Measurements from ENCODE around the gene HINT3. TPM values are rescaled to one million over a fixed set of nuclear protein-coding genes. Genes with fewer than 3 reads are reported as not detected.

The HINT3 gene
- polyA plus RNA-seq, 1 donor from 2014 or later = 72.2 TPM

DNA sequence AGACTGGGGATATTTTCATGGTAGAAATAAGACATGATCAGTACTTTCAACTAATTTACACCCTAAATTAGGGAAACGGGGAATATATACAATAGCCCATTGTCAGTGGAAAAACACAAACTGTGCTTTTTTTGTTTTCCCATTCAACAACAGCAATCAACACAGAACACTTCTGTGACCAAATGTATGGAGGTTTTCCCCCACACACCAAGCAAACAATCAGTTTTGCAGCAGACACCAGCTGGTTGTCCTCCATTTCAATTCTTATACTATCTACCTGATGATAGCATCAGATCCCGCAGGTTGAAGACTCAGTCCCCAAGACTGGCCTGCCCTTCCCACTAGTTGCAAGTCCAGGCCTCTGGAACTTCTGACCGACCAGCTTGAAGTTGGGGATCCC, 4.5 kb downstream of the HINT3 start:
- Histone ChIP-seq H4K20me1 (ENCODE audit: insufficient read depth) (no peaks in the 10 kb centered on the region), H3K9ac (ENCODE audit: low read length) (no peak overlapping the region), H3K27ac (ENCODE audit: low read length) (no peak overlapping the region), H3K4me2 (ENCODE audit: low read length) (no peak overlapping the region), H3K9me2 (ENCODE audit: insufficient read depth, low read length) (no peaks in the 10 kb centered on the region), H3F3A (ENCODE audit: insufficient read depth, low read length, poor library complexity, severe bottlenecking) (no peaks in the 10 kb centered on the region), H2AFZ (ENCODE audit: low read depth, low read length) (no peak overlapping the region), H3K79me2 (replicated peaks; ENCODE audit: insufficient read depth, low read length) (peaks cover 25% of the 10 kb centered on the region), H3K27me3 (ENCODE audit: insufficient read depth, low read depth, low read length) (no peaks in the 10 kb centered on the region), H3K36me3 (ENCODE audit: insufficient read depth, low read length) (no peaks in the 10 kb centered on the region), H3K9me3 (ENCODE audit: low read length) (no peaks in the 10 kb centered on the region), H3K4me3 (ENCODE audit: low read length) (no peak overlapping the region)
- no peak for TF ChIP-seq EP300 (conservative IDR thresholded peaks at IDR 0.05; ENCODE audit: poor library complexity, severe bottlenecking)
- TF ChIP-seq, protein P1, sequence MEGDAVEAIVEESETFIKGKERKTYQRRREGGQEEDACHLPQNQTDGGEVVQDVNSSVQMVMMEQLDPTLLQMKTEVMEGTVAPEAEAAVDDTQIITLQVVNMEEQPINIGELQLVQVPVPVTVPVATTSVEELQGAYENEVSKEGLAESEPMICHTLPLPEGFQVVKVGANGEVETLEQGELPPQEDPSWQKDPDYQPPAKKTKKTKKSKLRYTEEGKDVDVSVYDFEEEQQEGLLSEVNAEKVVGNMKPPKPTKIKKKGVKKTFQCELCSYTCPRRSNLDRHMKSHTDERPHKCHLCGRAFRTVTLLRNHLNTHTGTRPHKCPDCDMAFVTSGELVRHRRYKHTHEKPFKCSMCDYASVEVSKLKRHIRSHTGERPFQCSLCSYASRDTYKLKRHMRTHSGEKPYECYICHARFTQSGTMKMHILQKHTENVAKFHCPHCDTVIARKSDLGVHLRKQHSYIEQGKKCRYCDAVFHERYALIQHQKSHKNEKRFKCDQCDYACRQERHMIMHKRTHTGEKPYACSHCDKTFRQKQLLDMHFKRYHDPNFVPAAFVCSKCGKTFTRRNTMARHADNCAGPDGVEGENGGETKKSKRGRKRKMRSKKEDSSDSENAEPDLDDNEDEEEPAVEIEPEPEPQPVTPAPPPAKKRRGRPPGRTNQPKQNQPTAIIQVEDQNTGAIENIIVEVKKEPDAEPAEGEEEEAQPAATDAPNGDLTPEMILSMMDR (IDR thresholded peaks at IDR 0.05; ENCODE audit: poor library complexity, severe bottlenecking) = no peak

DNA sequence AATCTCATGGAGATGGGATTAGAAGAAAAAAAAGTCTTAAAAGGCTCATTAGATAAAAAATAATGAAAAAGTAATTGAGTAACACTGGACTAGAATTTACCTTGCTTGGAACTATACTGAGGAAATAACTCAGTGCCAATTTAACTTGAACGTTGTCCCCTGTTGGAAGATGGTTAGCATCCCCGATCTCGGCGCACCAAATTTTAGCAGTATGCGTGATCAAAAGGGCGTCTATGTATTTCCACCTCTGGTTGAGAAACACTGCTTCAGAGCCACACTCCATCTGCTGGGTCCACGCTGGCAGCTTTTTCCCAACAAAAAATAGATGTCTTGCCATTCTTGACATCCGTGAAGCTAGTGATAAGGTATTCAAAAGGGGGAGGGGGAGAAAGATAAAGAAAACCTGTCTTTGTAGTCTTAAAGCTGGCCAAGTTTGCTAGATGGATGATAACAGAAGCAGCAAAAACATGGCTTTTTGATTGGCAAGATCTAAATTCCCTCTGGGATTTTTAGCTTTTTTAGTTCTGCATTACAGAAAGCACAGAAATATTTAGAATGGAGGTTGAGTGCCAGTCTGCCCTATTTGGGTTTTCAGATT, 6.4 kb downstream of the HINT3 start:
- Histone ChIP-seq H4K20me1 (ENCODE audit: insufficient read depth) (no peaks in the 10 kb centered on the region), H3F3A (ENCODE audit: insufficient read depth, low read length, poor library complexity, severe bottlenecking) (no peaks in the 10 kb centered on the region), H3K9ac (ENCODE audit: low read length) (no peak overlapping the region), H3K4me3 (ENCODE audit: low read length) (no peak overlapping the region), H3K9me2 (ENCODE audit: insufficient read depth, low read length) (no peaks in the 10 kb centered on the region), H3K27me3 (ENCODE audit: insufficient read depth, low read depth, low read length) (no peaks in the 10 kb centered on the region), H3K4me2 (ENCODE audit: low read length) (no peak overlapping the region), H3K27ac (ENCODE audit: low read length) (no peak overlapping the region), H2AFZ (ENCODE audit: low read depth, low read length) (no peak overlapping the region), H3K36me3 (ENCODE audit: insufficient read depth, low read length) (no peaks in the 10 kb centered on the region), H3K9me3 (ENCODE audit: low read length) (no peaks in the 10 kb centered on the region), H3K79me2 (replicated peaks; ENCODE audit: insufficient read depth, low read length) (peaks cover 18% of the 10 kb centered on the region)
- TF ChIP-seq RAD21 (conservative IDR thresholded peaks at IDR 0.05) = no peak
- TF ChIP-seq EZH2 (IDR thresholded peaks at IDR 0.05; ENCODE audit: borderline replicate concordance, insufficient read depth, low read length, poor library complexity, severe bottlenecking) = no peak
- TF ChIP-seq EP300 (conservative IDR thresholded peaks at IDR 0.05; ENCODE audit: poor library complexity, severe bottlenecking) = no peak
- TF ChIP-seq TAF1 (IDR thresholded peaks at IDR 0.05; ENCODE audit: low read depth) = no peak
- TF ChIP-seq, protein P2, sequence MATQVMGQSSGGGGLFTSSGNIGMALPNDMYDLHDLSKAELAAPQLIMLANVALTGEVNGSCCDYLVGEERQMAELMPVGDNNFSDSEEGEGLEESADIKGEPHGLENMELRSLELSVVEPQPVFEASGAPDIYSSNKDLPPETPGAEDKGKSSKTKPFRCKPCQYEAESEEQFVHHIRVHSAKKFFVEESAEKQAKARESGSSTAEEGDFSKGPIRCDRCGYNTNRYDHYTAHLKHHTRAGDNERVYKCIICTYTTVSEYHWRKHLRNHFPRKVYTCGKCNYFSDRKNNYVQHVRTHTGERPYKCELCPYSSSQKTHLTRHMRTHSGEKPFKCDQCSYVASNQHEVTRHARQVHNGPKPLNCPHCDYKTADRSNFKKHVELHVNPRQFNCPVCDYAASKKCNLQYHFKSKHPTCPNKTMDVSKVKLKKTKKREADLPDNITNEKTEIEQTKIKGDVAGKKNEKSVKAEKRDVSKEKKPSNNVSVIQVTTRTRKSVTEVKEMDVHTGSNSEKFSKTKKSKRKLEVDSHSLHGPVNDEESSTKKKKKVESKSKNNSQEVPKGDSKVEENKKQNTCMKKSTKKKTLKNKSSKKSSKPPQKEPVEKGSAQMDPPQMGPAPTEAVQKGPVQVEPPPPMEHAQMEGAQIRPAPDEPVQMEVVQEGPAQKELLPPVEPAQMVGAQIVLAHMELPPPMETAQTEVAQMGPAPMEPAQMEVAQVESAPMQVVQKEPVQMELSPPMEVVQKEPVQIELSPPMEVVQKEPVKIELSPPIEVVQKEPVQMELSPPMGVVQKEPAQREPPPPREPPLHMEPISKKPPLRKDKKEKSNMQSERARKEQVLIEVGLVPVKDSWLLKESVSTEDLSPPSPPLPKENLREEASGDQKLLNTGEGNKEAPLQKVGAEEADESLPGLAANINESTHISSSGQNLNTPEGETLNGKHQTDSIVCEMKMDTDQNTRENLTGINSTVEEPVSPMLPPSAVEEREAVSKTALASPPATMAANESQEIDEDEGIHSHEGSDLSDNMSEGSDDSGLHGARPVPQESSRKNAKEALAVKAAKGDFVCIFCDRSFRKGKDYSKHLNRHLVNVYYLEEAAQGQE (IDR thresholded peaks at IDR 0.05; ENCODE audit: borderline replicate concordance) = no peak
- TF ChIP-seq POLR2AphosphoS5 (IDR thresholded peaks at IDR 0.05) = no peak
- no peak for TF ChIP-seq MXI1 (conservative IDR thresholded peaks at IDR 0.05; ENCODE audit: poor library complexity, severe bottlenecking)
- TF ChIP-seq, protein P1 (IDR thresholded peaks at IDR 0.05; ENCODE audit: poor library complexity, severe bottlenecking) = no peak
- TF ChIP-seq SMC3 (conservative IDR thresholded peaks at IDR 0.05; ENCODE audit: poor library complexity) = no peak

Measured in neural cell (in vitro differentiated cells).